Pancreas (tissue), 10 donors: ENCODE data around the gene ADIPOR2. TPM values are rescaled to one million over a fixed set of nuclear protein-coding genes. Genes with fewer than 3 reads are reported as not detected.

ENCODE experiments used
- ATAC-seq, 4 donors: fragments of 200-7000 bp; cut with Tn5 transposase; one replicate each; pipeline versions ENCODE4 v1.8.0 to v1.9.1; 2020; ENCODE audit warnings: mild to moderate bottlenecking in 4 of 4, moderate library complexity in 4 of 4
- DNase-seq, 6 donors: peaks; one replicate each; pipeline ENCODE4 v3.0.0-alpha.2; 2020
- FAIRE-seq: peaks from 2 replicates; lab custom pipeline; 2012; peaks lifted over from hg19 to GRCh38; lab: Jason Lieb, UNC
- H3K27ac ChIP-seq, 4 donors: fragments of 200-600 bp; sonication (generic); 1 replicate in 3 of 4; 2 replicates in 1 of 4; pipeline versions ENCODE4 v1.5.0 to v1.8.0; 2020
- H3K27me3 ChIP-seq, 4 donors: fragments of 200-600 bp; one replicate each; pipeline ENCODE4 v1.8.0; 2021
- H3K36me3 ChIP-seq, 3 donors: fragments of 200-600 bp; sonication (generic) in 1 of 3; one replicate each; pipeline versions ENCODE4 v1.5.0 to v1.8.0; 2020 to 2021
- H3K4me1 ChIP-seq, 3 donors: fragments of 200-600 bp; one replicate each; pipeline ENCODE4 v1.8.0; 2021
- H3K4me3 ChIP-seq, 4 donors: fragments of 200-600 bp; sonication (generic) in 2 of 4; one replicate each; pipeline versions ENCODE4 v1.5.0 to v1.8.0; 2020 to 2021
- H3K9me3 ChIP-seq, 4 donors: fragments of 200-600 bp; one replicate each; pipeline ENCODE4 v1.8.0; 2021
- CTCF ChIP-seq, 4 donors: fragments of 200-600 bp; sonication (generic) in 3 of 4; IDR thresholded peaks; one replicate each; pipeline versions ENCODE4 v1.5.0 to v1.8.0; 2021; ENCODE audit warnings: antibody characterized with exemption in 4 of 4
- WGBS, 2 donors: extraction: QIAGEN DNeasy Blood & Tissue Kit; methylation state at CpG; one replicate each; pipeline ENCODE4 v1.1.7; 2013; 5-methylcytosine and 5-hydroxymethylcytosine counted together
- intact Hi-C, 3 donors: fragments of 100-400 bp; cut with DNase I; formaldehyde crosslinking; loops; one replicate each; pipeline versions ENCODE4 v1.11.1 to v1.14.2; 2022
- polyA plus RNA-seq, 2 donors: library from polyadenylated mRNA; stranded (reverse); fragments of 200-250 nt; gene quantifications; one replicate each; pipeline ENCODE4 v1.2.3, GENCODE V29; 2013
- total RNA-seq, 6 donors: library from RNA; stranded (reverse); fragmentation: NEBNext Ultra II Directional in 4 of 6; extraction: Animal tissue kit (Norgen Biotek cat#: 25700) in 4 of 6; gene quantifications; one replicate each; pipeline versions ENCODE4 v1.2.1 to v1.2.4, GENCODE V29; 2021 to 2023
- donor health status: healthy with polysubstance abuse.
- donor health status: DM: no; HTN: no; CAD: no; lungs with moderate emphysema.
- donor health status: DM: no; HTN: no; CAD: no.
- donor health status: control.
- donor health status: control.
- donor health status: Bipolar disorder and iron deficiency.
- donor health status: DM: yes; HTN: yes; CAD: no.
- donor health status: DM: no; HTN: no; CAD: no.
- donor health status: DM: no; HTN: no; CAD: no.
- donor health status: DM: yes; HTN: yes; CAD: no.

The ADIPOR2 gene
- total and polyA plus RNA-seq, 8 donors, result 10.4 to 27.5 (median 22.1) TPM

- Histone ChIP-seq H3K4me1 (no peaks in the 10 kb centered on the region), H3K27me3 (no peaks in the 10 kb centered on the region), H3K27ac (no peak overlapping the region), H3K36me3 (no peaks in the 10 kb centered on the region), H3K4me3 (no peak overlapping the region), H3K9me3 (no peaks in the 10 kb centered on the region)
- intact Hi-C loops, result no loop called here
- no peak for TF ChIP-seq CTCF (IDR thresholded peaks at IDR 0.05)
- DNase-seq (no peak), FAIRE-seq (no peak), ATAC-seq (no peak)
- 29 to 39% methylated on average over 6 of the region's 6 CpGs for WGBS, 2 donors
Observed at GRCh38 chr12:1819571-1819970, 128.7 kb downstream of the ADIPOR2 start.

- no peaks in the 10 kb centered on the region for H3K9me3 ChIP-seq
- 14 to 16% methylated on average over 25 to 34 of the region's 34 CpGs for WGBS, 2 donors
- ATAC-seq, result no peak
- no peak within 1 kb of the TSS for H3K27ac ChIP-seq
- H3K4me1 ChIP-seq, result no peaks in the 10 kb centered on the region
- no peaks in the 10 kb centered on the region for H3K36me3 ChIP-seq
- H3K27me3 ChIP-seq, result no peaks in the 10 kb centered on the region
- no peak within 1 kb of the TSS for H3K4me3 ChIP-seq
- TF ChIP-seq CTCF (IDR thresholded peaks at IDR 0.05), result no peak
- intact Hi-C loops, result no loop called here
- DNase-seq, result no peak
- FAIRE-seq, result no peak
Observed at GRCh38 chr12:1820191-1820895, 129.5 kb downstream of the ADIPOR2 start, which contains the start of gene LRTM2. Gene LRTM2, plus strand, starts transcription at chr12:1820565. Its CDS starts 7,584 bp downstream, at chr12:1828149.

GRCh38 chr12:1820896-1821291 is 130.0 kb downstream of the ADIPOR2 start:
- TF ChIP-seq CTCF (IDR thresholded peaks at IDR 0.05), result no peak
- H3K4me3 ChIP-seq, result no peak overlapping the region
- ATAC-seq, result no peak
- H3K27me3 ChIP-seq, result no peaks in the 10 kb centered on the region
- intact Hi-C loops, result no loop called here
- no peaks in the 10 kb centered on the region for H3K36me3 ChIP-seq
- no peaks in the 10 kb centered on the region for H3K4me1 ChIP-seq
- 52 to 62% methylated on average over 11 of the region's 11 CpGs for WGBS, 2 donors
- no peak for DNase-seq
- no peaks in the 10 kb centered on the region for H3K9me3 ChIP-seq
- FAIRE-seq, result no peak
- no peak overlapping the region for H3K27ac ChIP-seq

GRCh38 chr12:1821805-1822204 is 130.9 kb downstream of the ADIPOR2 start:
- FAIRE-seq (no peak), DNase-seq (no peak), ATAC-seq (no peak)
- 25 to 27% methylated on average over 12 of the region's 12 CpGs for WGBS, 2 donors
- intact Hi-C loops, result no loop called here
- Histone ChIP-seq H3K36me3 (no peaks in the 10 kb centered on the region), H3K4me3 (no peak overlapping the region), H3K27ac (no peak overlapping the region), H3K27me3 (no peaks in the 10 kb centered on the region), H3K9me3 (no peaks in the 10 kb centered on the region), H3K4me1 (no peaks in the 10 kb centered on the region)
- no peak for TF ChIP-seq CTCF (IDR thresholded peaks at IDR 0.05)

- no peak overlapping the region for H3K4me3 ChIP-seq
- H3K9me3 ChIP-seq, result no peaks in the 10 kb centered on the region
- no peak for DNase-seq
- no peak overlapping the region for H3K27ac ChIP-seq
- no peaks in the 10 kb centered on the region for H3K4me1 ChIP-seq
- no peaks in the 10 kb centered on the region for H3K27me3 ChIP-seq
- intact Hi-C loops, result no loop called here
- no peak for FAIRE-seq
- 63 to 67% methylated on average over 11 of the region's 11 CpGs for WGBS, 2 donors
- no peak for TF ChIP-seq CTCF (IDR thresholded peaks at IDR 0.05)
- H3K36me3 ChIP-seq, result no peaks in the 10 kb centered on the region
- ATAC-seq, result no peak
Observed at GRCh38 chr12:1822699-1823098, 131.8 kb downstream of the ADIPOR2 start.
